NB4 (cell line): ENCODE measurements around the gene GAD1.

Experiments
- MYC ChIP-seq: IDR thresholded peaks from 2 replicates; pipeline ENCODE4 v1.6.1; 2011; ENCODE audit warnings: low read depth, low read length
- POLR2A ChIP-seq: IDR thresholded peaks from 2 replicates; pipeline ENCODE4 v1.6.1; 2011; ENCODE audit warnings: mild to moderate bottlenecking; ENCODE audit not compliant: insufficient read length; ENCODE audit errors: extremely low read depth
- TF ChIP-seq, protein P1 (sequence below): IDR thresholded peaks from one replicate; pipeline ENCODE4 v1.5.1; 2012; ENCODE audit warnings: low read depth, low read length
- TF ChIP-seq, protein P2 (sequence below): IDR thresholded peaks from 2 replicates; pipeline ENCODE4 v1.6.1; 2011; ENCODE audit warnings: low read depth, low read length

DNA sequence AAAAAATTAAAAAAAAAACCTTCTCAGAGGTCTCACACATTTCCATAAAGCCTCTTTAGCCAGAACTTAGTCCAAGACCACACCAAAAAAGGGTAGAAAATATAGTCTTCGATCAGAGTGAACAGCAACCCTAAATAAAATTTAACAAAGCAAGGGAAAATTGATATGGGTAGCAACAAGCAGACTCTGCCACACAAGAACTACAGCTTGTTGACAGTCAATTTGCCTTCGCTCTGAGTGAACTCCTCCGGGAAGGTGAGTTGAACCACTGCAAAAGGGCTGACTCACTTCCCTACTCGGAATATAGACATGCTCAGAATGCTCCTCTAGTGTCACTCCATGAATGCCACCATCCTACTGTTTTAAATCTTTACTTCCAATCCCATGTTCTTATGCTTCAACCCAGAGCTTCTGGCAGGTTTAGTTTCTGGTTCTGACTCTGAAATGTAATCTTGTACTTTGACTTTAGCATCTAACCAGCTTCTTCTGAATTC is 24.1 kb downstream of the GAD1 start:
- TF ChIP-seq, protein P1, sequence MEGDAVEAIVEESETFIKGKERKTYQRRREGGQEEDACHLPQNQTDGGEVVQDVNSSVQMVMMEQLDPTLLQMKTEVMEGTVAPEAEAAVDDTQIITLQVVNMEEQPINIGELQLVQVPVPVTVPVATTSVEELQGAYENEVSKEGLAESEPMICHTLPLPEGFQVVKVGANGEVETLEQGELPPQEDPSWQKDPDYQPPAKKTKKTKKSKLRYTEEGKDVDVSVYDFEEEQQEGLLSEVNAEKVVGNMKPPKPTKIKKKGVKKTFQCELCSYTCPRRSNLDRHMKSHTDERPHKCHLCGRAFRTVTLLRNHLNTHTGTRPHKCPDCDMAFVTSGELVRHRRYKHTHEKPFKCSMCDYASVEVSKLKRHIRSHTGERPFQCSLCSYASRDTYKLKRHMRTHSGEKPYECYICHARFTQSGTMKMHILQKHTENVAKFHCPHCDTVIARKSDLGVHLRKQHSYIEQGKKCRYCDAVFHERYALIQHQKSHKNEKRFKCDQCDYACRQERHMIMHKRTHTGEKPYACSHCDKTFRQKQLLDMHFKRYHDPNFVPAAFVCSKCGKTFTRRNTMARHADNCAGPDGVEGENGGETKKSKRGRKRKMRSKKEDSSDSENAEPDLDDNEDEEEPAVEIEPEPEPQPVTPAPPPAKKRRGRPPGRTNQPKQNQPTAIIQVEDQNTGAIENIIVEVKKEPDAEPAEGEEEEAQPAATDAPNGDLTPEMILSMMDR: no peak
- TF ChIP-seq POLR2A: no peak
- TF ChIP-seq, protein P2, sequence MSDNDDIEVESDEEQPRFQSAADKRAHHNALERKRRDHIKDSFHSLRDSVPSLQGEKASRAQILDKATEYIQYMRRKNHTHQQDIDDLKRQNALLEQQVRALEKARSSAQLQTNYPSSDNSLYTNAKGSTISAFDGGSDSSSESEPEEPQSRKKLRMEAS: no peak
- no peak for TF ChIP-seq MYC
